Smooth muscle cell (in vitro differentiated cells): ENCODE results near the gene ICAM5. TPM values are rescaled to one million over a fixed set of nuclear protein-coding genes. Genes with fewer than 3 reads are reported as not detected.

Experiments
- DNase-seq: peaks from one replicate; lab custom pipeline; 2025; ENCODE audit not compliant: unreplicated experiment; lab: John Stamatoyannopoulos, UW
- H2AFZ ChIP-seq: fragments of 200-600 bp; sonication (generic); 2 replicates; pipeline ENCODE4 v1.6.0; 2016; ENCODE audit warnings: antibody characterized with exemption, low read depth, mild to moderate bottlenecking
- H3F3A ChIP-seq: fragments of 200-600 bp; sonication (generic); 2 replicates; pipeline ENCODE4 v1.6.0; 2017; ENCODE audit warnings: antibody characterized with exemption, low read depth
- H3K27ac ChIP-seq: fragments of 200-600 bp; sonication (generic); 2 replicates; pipeline ENCODE4 v1.5.1; 2016; ENCODE audit warnings: low read depth, mild to moderate bottlenecking
- H3K27me3 ChIP-seq: fragments of 200-600 bp; sonication (generic); 2 replicates; pipeline ENCODE4 v1.6.1; 2016; ENCODE audit warnings: low read depth, mild to moderate bottlenecking
- H3K36me3 ChIP-seq: fragments of 200-600 bp; sonication (generic); 2 replicates; pipeline ENCODE4 v1.5.1; 2016; ENCODE audit warnings: low read depth
- H3K4me1 ChIP-seq: fragments of 200-600 bp; sonication (generic); 2 replicates; pipeline ENCODE4 v1.5.1; 2016; ENCODE audit warnings: low read depth
- H3K4me2 ChIP-seq: fragments of 200-600 bp; sonication (generic); 2 replicates; pipeline ENCODE4 v1.6.0; 2016; ENCODE audit warnings: mild to moderate bottlenecking
- H3K4me3 ChIP-seq: fragments of 200-600 bp; sonication (generic); 2 replicates; pipeline ENCODE4 v1.5.1; 2016; ENCODE audit warnings: mild to moderate bottlenecking
- H3K79me2 ChIP-seq: fragments of 200-600 bp; sonication (generic); 2 replicates; pipeline ENCODE4 v1.6.0; 2016; ENCODE audit warnings: low read depth, mild to moderate bottlenecking
- H3K9ac ChIP-seq: fragments of 200-600 bp; sonication (generic); 2 replicates; pipeline ENCODE4 v1.6.0; 2016; ENCODE audit warnings: low read depth
- H3K9me3 ChIP-seq: fragments of 200-600 bp; sonication (generic); replicated peaks from 2 replicates; pipeline ENCODE4 v1.5.1; 2016; ENCODE audit warnings: low read depth
- H4K20me1 ChIP-seq: fragments of 200-600 bp; sonication (generic); 2 replicates; pipeline ENCODE4 v1.6.0; 2016; ENCODE audit warnings: low read depth
- WGBS: methylation state at CpG from one replicate; pipeline ENCODE4 v1.1.7; 2016; ENCODE audit warnings: low lambda C conversion rate; 5-methylcytosine and 5-hydroxymethylcytosine counted together
- polyA plus RNA-seq: library from polyadenylated mRNA; unstranded; fragments of >200 nt; fragmentation: Nextera tagmentation; extraction: Ambion mirVana; gene quantifications from 2 replicates; pipeline ENCODE4 v1.2.1, GENCODE V29; 2016
- total RNA-seq: library from RNA; depleted of rRNA; stranded (reverse); fragments of >200 nt; gene quantifications from 2 replicates; pipeline ENCODE4 v1.2.3, GENCODE V29; 2014
- TF ChIP-seq, protein P1 (sequence below): fragments of 200-600 bp; sonication (generic); IDR thresholded peaks from 2 replicates; pipeline ENCODE4 v1.5.1; 2017; ENCODE audit warnings: borderline replicate concordance, mild to moderate bottlenecking, antibody characterized with exemption; ENCODE audit not compliant: insufficient read depth, poor library complexity, severe bottlenecking

Gene ICAM5
- total and polyA plus RNA-seq, 2 experiments from 2014 or later = 4.0 to 4.4 TPM

DNA sequence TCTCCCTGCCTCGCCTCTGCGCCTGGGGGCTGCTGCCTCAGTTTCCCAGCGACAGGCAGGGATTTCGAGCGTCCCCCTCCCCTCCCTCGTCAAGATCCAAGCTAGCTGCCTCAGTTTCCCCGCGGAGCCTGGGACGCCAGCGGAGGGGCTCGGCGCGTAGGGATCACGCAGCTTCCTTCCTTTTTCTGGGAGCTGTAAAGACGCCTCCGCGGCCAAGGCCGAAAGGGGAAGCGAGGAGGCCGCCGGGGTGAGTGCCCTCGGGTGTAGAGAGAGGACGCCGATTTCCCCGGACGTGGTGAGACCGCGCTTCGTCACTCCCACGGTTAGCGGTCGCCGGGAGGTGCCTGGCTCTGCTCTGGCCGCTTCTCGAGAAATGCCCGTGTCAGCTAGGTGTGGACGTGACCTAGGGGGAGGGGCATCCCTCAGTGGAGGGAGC is 19.6 kb upstream of the ICAM5 start:
- Histone ChIP-seq H2AFZ (peak overlapping the region; percentile 88), H3K36me3 (no peaks in the 10 kb centered on the region), H3K27ac (no peak overlapping the region), H3K4me3 (peak overlapping the region; percentile 45), H3K79me2 (no peaks in the 10 kb centered on the region), H4K20me1 (no peaks in the 10 kb centered on the region), H3K27me3 (peaks cover 9% of the 10 kb centered on the region), H3K9me3 (no peaks in the 10 kb centered on the region), H3F3A (no peaks in the 10 kb centered on the region), H3K4me2 (peak overlapping the region; percentile 83), H3K4me1 (no peaks in the 10 kb centered on the region), H3K9ac (peak overlapping the region; percentile 19)
- TF ChIP-seq, protein P1, sequence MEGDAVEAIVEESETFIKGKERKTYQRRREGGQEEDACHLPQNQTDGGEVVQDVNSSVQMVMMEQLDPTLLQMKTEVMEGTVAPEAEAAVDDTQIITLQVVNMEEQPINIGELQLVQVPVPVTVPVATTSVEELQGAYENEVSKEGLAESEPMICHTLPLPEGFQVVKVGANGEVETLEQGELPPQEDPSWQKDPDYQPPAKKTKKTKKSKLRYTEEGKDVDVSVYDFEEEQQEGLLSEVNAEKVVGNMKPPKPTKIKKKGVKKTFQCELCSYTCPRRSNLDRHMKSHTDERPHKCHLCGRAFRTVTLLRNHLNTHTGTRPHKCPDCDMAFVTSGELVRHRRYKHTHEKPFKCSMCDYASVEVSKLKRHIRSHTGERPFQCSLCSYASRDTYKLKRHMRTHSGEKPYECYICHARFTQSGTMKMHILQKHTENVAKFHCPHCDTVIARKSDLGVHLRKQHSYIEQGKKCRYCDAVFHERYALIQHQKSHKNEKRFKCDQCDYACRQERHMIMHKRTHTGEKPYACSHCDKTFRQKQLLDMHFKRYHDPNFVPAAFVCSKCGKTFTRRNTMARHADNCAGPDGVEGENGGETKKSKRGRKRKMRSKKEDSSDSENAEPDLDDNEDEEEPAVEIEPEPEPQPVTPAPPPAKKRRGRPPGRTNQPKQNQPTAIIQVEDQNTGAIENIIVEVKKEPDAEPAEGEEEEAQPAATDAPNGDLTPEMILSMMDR = no peak
- DNase-seq = no peak
- WGBS = 12% methylated on average over 37 of the region's 37 CpGs

DNA sequence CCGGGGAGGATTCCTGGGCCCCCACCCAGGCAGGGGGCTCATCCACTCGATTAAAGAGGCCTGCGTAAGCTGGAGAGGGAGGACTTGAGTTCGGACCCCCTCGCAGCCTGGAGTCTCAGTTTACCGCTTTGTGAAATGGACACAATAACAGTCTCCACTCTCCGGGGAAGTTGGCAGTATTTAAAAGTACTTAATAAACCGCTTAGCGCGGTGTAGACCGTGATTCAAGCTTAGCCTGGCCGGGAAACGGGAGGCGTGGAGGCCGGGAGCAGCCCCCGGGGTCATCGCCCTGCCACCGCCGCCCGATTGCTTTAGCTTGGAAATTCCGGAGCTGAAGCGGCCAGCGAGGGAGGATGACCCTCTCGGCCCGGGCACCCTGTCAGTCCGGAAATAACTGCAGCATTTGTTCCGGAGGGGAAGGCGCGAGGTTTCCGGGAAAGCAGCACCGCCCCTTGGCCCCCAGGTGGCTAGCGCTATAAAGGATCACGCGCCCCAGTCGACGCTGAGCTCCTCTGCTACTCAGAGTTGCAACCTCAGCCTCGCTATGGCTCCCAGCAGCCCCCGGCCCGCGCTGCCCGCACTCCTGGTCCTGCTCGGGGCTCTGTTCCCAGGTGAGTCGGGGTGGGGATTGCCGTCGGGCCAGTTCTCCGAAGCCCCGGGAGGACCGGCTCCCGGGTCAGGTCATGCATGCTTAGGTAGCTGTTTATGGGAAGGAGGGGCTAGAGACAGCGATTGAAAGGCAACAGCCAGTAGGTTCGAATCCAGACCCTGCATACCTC is 18.9 kb upstream of the ICAM5 start, which contains the start of gene ICAM1:
Gene ICAM1 (plus strand): TSS at position 505 of the 779 bp plus-strand sequence. CDS start 40 bp downstream, at position 545.
- no peaks in the 10 kb centered on the region for H4K20me1 ChIP-seq
- H3K36me3 ChIP-seq = no peaks in the 10 kb centered on the region
- H3K27me3 ChIP-seq = peaks cover 9% of the 10 kb centered on the region
- TF ChIP-seq, protein P1 = no peak
- peak within 1 kb of the TSS; percentile 45 for H3K4me3 ChIP-seq
- peak within 1 kb of the TSS; percentile 83 for H3K4me2 ChIP-seq
- H3K4me1 ChIP-seq = no peaks in the 10 kb centered on the region
- no peak within 1 kb of the TSS for H3K27ac ChIP-seq
- DNase-seq = no peak
- peak within 1 kb of the TSS; percentile 88 for H2AFZ ChIP-seq
- 6% methylated on average over 51 of the region's 51 CpGs for WGBS
- H3F3A ChIP-seq = no peaks in the 10 kb centered on the region
- no peaks in the 10 kb centered on the region for H3K9me3 ChIP-seq
- no peaks in the 10 kb centered on the region for H3K79me2 ChIP-seq
- H3K9ac ChIP-seq = peak within 1 kb of the TSS; percentile 19

DNA sequence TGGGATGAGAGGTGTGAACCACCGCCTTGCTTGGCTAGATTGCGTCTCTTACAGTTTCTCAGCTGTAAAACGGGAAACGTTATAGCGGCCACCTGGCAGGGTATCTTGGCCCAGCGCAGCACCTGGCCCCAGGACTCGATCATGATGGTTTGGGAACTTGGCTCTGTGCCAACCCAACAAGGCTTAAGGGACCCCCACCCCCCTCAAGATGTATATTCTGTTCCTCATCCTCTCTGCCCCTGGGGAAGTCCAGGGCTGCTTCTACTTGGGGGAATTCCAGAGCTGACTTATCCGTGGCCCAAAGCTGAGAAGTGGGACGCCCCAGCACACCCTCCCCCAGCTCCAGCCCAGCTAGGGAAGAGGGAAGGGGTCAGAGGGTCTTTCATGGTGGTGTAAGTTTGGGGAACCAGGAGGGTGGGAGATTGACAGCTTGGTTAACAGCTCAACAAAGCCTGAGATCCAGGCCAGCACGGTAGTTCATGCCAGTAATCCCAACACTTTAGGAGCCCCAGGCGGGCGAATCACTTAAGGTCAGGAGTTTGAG is 18.1 kb upstream of the ICAM5 start:
- Histone ChIP-seq H3K4me2 (no peak overlapping the region), H3K4me1 (no peaks in the 10 kb centered on the region), H4K20me1 (no peaks in the 10 kb centered on the region), H3K9me3 (no peaks in the 10 kb centered on the region), H3F3A (no peaks in the 10 kb centered on the region), H2AFZ (no peak overlapping the region), H3K36me3 (no peaks in the 10 kb centered on the region), H3K79me2 (no peaks in the 10 kb centered on the region), H3K9ac (no peak overlapping the region), H3K27ac (no peak overlapping the region), H3K27me3 (peaks cover 9% of the 10 kb centered on the region), H3K4me3 (peak overlapping the region; percentile 45)
- WGBS = 64% methylated on average over 12 of the region's 12 CpGs
- DNase-seq = no peak
- TF ChIP-seq, protein P1 = no peak

DNA sequence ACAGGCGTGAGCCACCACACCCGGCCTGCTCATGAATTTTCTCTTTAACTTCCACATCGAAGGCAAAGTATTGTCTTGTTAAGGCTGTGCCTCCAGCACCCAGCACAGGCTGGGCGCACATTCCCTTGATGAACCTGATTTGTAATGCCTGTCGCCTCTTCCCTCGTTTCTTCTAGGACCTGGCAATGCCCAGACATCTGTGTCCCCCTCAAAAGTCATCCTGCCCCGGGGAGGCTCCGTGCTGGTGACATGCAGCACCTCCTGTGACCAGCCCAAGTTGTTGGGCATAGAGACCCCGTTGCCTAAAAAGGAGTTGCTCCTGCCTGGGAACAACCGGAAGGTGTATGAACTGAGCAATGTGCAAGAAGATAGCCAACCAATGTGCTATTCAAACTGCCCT is 15.2 kb upstream of the ICAM5 start:
- peaks cover 9% of the 10 kb centered on the region for H3K27me3 ChIP-seq
- no peaks in the 10 kb centered on the region for H3F3A ChIP-seq
- no peak for DNase-seq
- H3K27ac ChIP-seq = no peak overlapping the region
- H3K36me3 ChIP-seq = no peaks in the 10 kb centered on the region
- no peak overlapping the region for H3K9ac ChIP-seq
- no peaks in the 10 kb centered on the region for H3K79me2 ChIP-seq
- no peaks in the 10 kb centered on the region for H4K20me1 ChIP-seq
- H3K4me3 ChIP-seq = no peak overlapping the region
- H3K4me2 ChIP-seq = no peak overlapping the region
- 92% methylated on average over 10 of the region's 10 CpGs for WGBS
- no peaks in the 10 kb centered on the region for H3K9me3 ChIP-seq
- H2AFZ ChIP-seq = no peak overlapping the region
- no peaks in the 10 kb centered on the region for H3K4me1 ChIP-seq
- TF ChIP-seq, protein P1 = no peak
